Stimulated activated naive B cell treated with anti-CD40 and anti-IgM and Interleukin-4, amounts not matched to agents 10 μg/mL and 1 μg/mL and 100 μg/mL, for 72 hours (primary cell): Measurements from ENCODE around the gene OR2B2.

Experiments
- ATAC-seq, 2 donors: fragments of 150-1000 bp; cut with Tn5 transposase; replicated peaks; 2 replicates each; pipeline ENCODE4 v1.10.0; 2021; ENCODE audit warnings: moderate library complexity in 1 of 2
- DNase-seq: peaks from one replicate; pipeline ENCODE4 v3.0.0; 2021
- H3K27ac Mint-ChIP-seq: one replicate; pipeline ENCODE4 v1.8.0; 2022; ENCODE audit warnings: mild to moderate bottlenecking, mixed read lengths
- H3K27me3 Mint-ChIP-seq, 2 donors: one replicate each; pipeline ENCODE4 v1.8.0; 2022; ENCODE audit warnings: mixed read lengths in 2 of 2
- H3K36me3 Mint-ChIP-seq, 2 donors: one replicate each; pipeline ENCODE4 v1.8.0; 2022; ENCODE audit warnings: mixed read lengths in 2 of 2, mild to moderate bottlenecking in 1 of 2
- H3K4me1 Mint-ChIP-seq, 2 donors: one replicate each; pipeline ENCODE4 v1.8.0; 2022; ENCODE audit warnings: mixed read lengths in 2 of 2, mild to moderate bottlenecking in 1 of 2
- H3K4me3 Mint-ChIP-seq, 2 donors: one replicate each; pipeline ENCODE4 v1.8.0; 2022; ENCODE audit warnings: mild to moderate bottlenecking in 2 of 2, mixed read lengths in 2 of 2, moderate library complexity in 1 of 2
- H3K9me3 Mint-ChIP-seq, 2 donors: one replicate each; pipeline ENCODE4 v1.8.0; 2022; ENCODE audit warnings: mixed read lengths in 2 of 2, mild to moderate bottlenecking in 1 of 2

The OR2B2 gene

GRCh38 chr6:27867945-27868300, 44.3 kb downstream of the OR2B2 start:
- DNase-seq = no peak
- Mint-ChIP-seq H3K4me1 (peaks cover 35 to 60% of the 10 kb centered on the region in 2 donors), H3K9me3 (peaks cover 1 to 4% of the 10 kb centered on the region in 2 donors)

GRCh38 chr6:27867051-27867944, 44.9 kb downstream of the OR2B2 start:
- peak overlapping the region; percentile 88 to 98 for H3K4me3 Mint-ChIP-seq
- peaks cover 34 to 55% of the 10 kb centered on the region in 2 donors for H3K4me1 Mint-ChIP-seq
- peak; percentile 88 for DNase-seq
- H3K36me3 Mint-ChIP-seq = peaks cover 3 to 13% of the 10 kb centered on the region in 2 donors
- ATAC-seq = peak; percentile 45 to 49
- no peaks in the 10 kb centered on the region for H3K27me3 Mint-ChIP-seq
- H3K9me3 Mint-ChIP-seq = peaks cover 1 to 4% of the 10 kb centered on the region in 2 donors
- H3K27ac Mint-ChIP-seq = peak overlapping the region; percentile 100

More at GRCh38 chr6:27867945-27868300, 44.3 kb downstream of the OR2B2 start:
- Mint-ChIP-seq H3K36me3 (peaks cover 3 to 14% of the 10 kb centered on the region in 2 donors), H3K27ac (peak overlapping the region; percentile 100), H3K4me3 (no peak overlapping the region), H3K27me3 (no peaks in the 10 kb centered on the region)
- ATAC-seq = no peak

GRCh38 chr6:27866357-27867050, 45.7 kb downstream of the OR2B2 start:
- DNase-seq = no peak
- peaks cover 3 to 6% of the 10 kb centered on the region in 2 donors for H3K36me3 Mint-ChIP-seq
- H3K9me3 Mint-ChIP-seq = peaks cover 1 to 4% of the 10 kb centered on the region in 2 donors
- H3K27me3 Mint-ChIP-seq = no peaks in the 10 kb centered on the region
- H3K4me1 Mint-ChIP-seq = peaks cover 31 to 55% of the 10 kb centered on the region in 2 donors
- peak overlapping the region; percentile 100 for H3K27ac Mint-ChIP-seq
- peak; percentile 21 to 26 for ATAC-seq
- peak overlapping the region; percentile 88 to 98 for H3K4me3 Mint-ChIP-seq

GRCh38 chr6:27865850-27866356, 46.3 kb downstream of the OR2B2 start:
- ATAC-seq (peak; percentile 33 to 34), DNase-seq (peak; percentile 61)
- Mint-ChIP-seq H3K27ac (peak overlapping the region; percentile 100), H3K36me3 (peaks cover 3 to 6% of the 10 kb centered on the region in 2 donors), H3K4me3 (peak overlapping the region; percentile 88 to 98), H3K4me1 (peaks cover 27 to 51% of the 10 kb centered on the region in 2 donors), H3K27me3 (no peaks in the 10 kb centered on the region), H3K9me3 (peaks cover 1 to 4% of the 10 kb centered on the region in 2 donors)

GRCh38 chr6:27864906-27865849, 47.0 kb downstream of the OR2B2 start:
- peaks cover 23 to 48% of the 10 kb centered on the region in 2 donors for H3K4me1 Mint-ChIP-seq
- peaks cover 0 to 6% of the 10 kb centered on the region in 2 donors for H3K36me3 Mint-ChIP-seq
- H3K27ac Mint-ChIP-seq = peak overlapping the region; percentile 100

GRCh38 chr6:27863962-27864905, 48.0 kb downstream of the OR2B2 start:
- Mint-ChIP-seq H3K27me3 (no peaks in the 10 kb centered on the region), H3K4me1 (peaks cover 23 to 48% of the 10 kb centered on the region in 2 donors), H3K27ac (peak overlapping the region; percentile 100), H3K4me3 (peak overlapping the region; percentile 88 to 98), H3K36me3 (peaks cover 0 to 6% of the 10 kb centered on the region in 2 donors), H3K9me3 (peaks cover 0 to 1% of the 10 kb centered on the region in 2 donors)
- ATAC-seq (peak in 1 of 2 donors; percentile 8), DNase-seq (peak; percentile 41)

More at GRCh38 chr6:27864906-27865849, 47.0 kb downstream of the OR2B2 start:
- Mint-ChIP-seq H3K9me3 (peaks cover 0 to 1% of the 10 kb centered on the region in 2 donors), H3K4me3 (peak overlapping the region; percentile 88 to 98), H3K27me3 (no peaks in the 10 kb centered on the region)
- peak; percentile 62 to 66 for ATAC-seq
- DNase-seq = peak; percentile 87

- peaks cover 0 to 6% of the 10 kb centered on the region in 2 donors for H3K36me3 Mint-ChIP-seq
- no peak for ATAC-seq
- no peak overlapping the region for H3K27ac Mint-ChIP-seq
- peaks cover 0 to 1% of the 10 kb centered on the region in 2 donors for H3K9me3 Mint-ChIP-seq
- H3K4me1 Mint-ChIP-seq = peaks cover 23 to 48% of the 10 kb centered on the region in 2 donors
- DNase-seq = no peak
- no peaks in the 10 kb centered on the region for H3K27me3 Mint-ChIP-seq
- H3K4me3 Mint-ChIP-seq = no peak overlapping the region
Measured at GRCh38 chr6:27862396-27863066, 49.7 kb downstream of the OR2B2 start.

- H3K4me1 Mint-ChIP-seq = peaks cover 19 to 42% of the 10 kb centered on the region in 2 donors
- H3K27me3 Mint-ChIP-seq = no peaks in the 10 kb centered on the region
- H3K36me3 Mint-ChIP-seq = peaks cover 0 to 3% of the 10 kb centered on the region in 2 donors
- no peak overlapping the region for H3K4me3 Mint-ChIP-seq
- peaks cover 0 to 1% of the 10 kb centered on the region in 2 donors for H3K9me3 Mint-ChIP-seq
- ATAC-seq (no peak), DNase-seq (no peak)
- H3K27ac Mint-ChIP-seq = no peak overlapping the region
Measured at GRCh38 chr6:27861861-27862260, 50.3 kb downstream of the OR2B2 start.

GRCh38 chr6:27861276-27861840, 50.8 kb downstream of the OR2B2 start:
- H3K4me3 Mint-ChIP-seq = no peak overlapping the region
- peaks cover 0 to 1% of the 10 kb centered on the region in 2 donors for H3K9me3 Mint-ChIP-seq
- H3K4me1 Mint-ChIP-seq = peaks cover 19 to 37% of the 10 kb centered on the region in 2 donors
- no peak overlapping the region for H3K27ac Mint-ChIP-seq
- ATAC-seq (no peak), DNase-seq (no peak)
- no peaks in the 10 kb centered on the region for H3K27me3 Mint-ChIP-seq
- peaks cover 0 to 3% of the 10 kb centered on the region in 2 donors for H3K36me3 Mint-ChIP-seq
